ENCODE data around the gene NIN. TPM values are rescaled to one million over a fixed set of nuclear protein-coding genes. Genes with fewer than 3 reads are reported as not detected.
A peak's percentile ranks its signal among the peaks of the same experiment; 100 is the strongest.

The NIN gene
- total RNA-seq, 1 donor: 33.4 TPM

DNA sequence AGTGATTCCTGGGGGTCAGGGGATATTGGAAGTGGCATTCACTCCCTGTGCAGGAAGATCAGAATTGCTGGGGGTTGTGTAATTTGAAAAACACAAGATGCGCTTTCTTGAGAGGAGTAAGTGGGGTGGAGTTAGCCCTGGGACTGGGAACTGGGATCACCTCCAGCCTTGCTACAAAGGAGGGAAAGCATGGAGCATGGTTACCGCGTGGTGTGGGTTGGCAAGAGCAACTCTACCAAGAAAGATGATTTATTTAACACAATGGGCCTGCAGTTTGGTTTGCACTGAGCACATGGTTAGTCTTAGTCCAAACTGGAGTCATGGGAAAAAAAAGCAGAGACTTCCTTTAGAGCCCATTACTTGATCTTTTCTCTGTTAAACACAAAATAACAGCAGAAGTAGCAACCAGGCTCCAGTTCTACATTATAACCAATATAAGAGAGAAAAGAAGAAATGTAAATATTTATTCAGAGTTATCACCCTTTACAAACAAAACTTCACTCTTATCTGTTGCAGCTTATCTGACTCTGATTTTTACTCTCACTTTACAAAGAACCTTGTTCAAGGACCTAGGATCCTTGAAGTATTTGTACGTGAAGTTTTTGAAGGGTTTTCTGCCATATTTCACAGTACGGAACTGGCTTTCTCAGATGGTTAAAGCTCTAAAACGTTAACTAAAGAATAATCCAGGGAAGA, 2.1 kb upstream of the NIN start:
- no peak overlapping the region for H3K4me3 ChIP-seq (ENCODE audit: low read depth, low read length)
- TF ChIP-seq, protein P1, sequence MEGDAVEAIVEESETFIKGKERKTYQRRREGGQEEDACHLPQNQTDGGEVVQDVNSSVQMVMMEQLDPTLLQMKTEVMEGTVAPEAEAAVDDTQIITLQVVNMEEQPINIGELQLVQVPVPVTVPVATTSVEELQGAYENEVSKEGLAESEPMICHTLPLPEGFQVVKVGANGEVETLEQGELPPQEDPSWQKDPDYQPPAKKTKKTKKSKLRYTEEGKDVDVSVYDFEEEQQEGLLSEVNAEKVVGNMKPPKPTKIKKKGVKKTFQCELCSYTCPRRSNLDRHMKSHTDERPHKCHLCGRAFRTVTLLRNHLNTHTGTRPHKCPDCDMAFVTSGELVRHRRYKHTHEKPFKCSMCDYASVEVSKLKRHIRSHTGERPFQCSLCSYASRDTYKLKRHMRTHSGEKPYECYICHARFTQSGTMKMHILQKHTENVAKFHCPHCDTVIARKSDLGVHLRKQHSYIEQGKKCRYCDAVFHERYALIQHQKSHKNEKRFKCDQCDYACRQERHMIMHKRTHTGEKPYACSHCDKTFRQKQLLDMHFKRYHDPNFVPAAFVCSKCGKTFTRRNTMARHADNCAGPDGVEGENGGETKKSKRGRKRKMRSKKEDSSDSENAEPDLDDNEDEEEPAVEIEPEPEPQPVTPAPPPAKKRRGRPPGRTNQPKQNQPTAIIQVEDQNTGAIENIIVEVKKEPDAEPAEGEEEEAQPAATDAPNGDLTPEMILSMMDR (IDR thresholded peaks at IDR 0.05; ENCODE audit: insufficient read depth, low read length): no peak
- DNase-seq (ENCODE audit: low read depth): peak; percentile 29

DNA sequence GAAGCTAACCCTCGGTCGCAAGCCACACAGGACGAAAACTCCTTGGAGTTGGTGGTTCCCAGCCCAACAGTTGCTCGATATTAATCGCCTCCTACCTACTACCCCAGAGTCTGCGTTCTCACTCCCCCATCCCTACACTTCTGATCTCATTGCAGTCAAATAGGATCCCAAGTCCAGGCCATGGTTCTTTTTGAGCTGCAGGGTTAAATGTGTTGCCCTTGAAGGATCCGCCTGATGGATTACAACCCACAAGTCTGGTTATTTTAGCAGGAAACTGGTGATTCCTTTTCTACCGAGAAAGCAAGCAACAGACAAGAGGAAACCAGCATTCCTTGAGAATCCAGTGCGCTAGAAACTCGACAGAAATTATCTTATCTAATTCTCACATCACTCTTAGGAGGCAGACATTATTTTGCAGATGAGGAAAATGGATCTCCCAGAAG, 785 bp upstream of the NIN start:
- TF ChIP-seq, protein P1 (IDR thresholded peaks at IDR 0.05; ENCODE audit: insufficient read depth, low read length): no peak
- peak overlapping the region; percentile 70 for H3K4me3 ChIP-seq (ENCODE audit: low read depth, low read length)
- no peak for DNase-seq (ENCODE audit: low read depth)

DNA sequence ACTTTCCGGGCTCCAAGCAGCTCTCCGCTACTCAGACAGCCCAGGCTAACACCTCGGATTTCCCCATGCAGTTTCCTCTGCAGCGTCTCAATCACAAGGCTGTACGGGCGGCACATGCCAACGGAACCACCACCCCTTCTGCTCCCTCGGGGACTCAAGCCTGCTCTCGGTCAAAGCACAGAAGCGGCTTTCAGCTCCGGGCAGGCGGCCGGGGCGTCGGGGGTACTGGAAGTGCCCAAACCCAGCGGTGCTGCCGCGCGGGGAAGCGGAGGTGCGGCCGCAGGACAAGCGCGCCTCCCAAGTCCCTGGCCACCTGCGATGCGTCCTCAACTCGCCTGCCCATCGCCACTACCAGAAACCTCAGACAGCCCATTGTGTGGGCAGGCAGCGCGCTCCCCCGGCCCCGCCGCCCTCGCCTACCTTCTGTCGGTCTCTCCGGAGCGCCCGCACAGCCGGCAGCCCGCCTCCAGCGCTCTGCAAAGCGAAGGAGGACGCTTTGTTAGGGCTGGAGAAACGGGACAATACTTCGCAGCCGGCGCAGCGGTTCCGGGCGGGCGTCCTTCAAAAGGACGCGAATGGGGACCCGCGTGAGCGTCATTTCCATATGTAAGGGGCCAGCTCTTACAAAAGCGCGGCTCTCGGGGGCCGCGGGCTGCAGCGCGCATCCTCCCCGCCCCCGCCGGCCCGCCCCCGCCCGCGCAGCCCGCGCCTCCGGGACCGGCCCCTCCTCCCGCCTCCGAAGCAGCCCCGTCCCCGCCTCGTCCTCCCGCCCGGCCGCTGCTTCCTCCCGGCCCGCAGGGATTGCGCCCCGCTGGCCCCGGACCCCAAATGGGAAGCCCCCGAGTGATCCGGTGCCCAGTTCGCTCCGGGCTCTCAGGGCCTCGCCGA, 674 bp downstream of the NIN start:
- TF ChIP-seq, protein P1 (IDR thresholded peaks at IDR 0.05; ENCODE audit: insufficient read depth, low read length): no peak
- peak; percentile 37 for DNase-seq (ENCODE audit: low read depth)

DNA sequence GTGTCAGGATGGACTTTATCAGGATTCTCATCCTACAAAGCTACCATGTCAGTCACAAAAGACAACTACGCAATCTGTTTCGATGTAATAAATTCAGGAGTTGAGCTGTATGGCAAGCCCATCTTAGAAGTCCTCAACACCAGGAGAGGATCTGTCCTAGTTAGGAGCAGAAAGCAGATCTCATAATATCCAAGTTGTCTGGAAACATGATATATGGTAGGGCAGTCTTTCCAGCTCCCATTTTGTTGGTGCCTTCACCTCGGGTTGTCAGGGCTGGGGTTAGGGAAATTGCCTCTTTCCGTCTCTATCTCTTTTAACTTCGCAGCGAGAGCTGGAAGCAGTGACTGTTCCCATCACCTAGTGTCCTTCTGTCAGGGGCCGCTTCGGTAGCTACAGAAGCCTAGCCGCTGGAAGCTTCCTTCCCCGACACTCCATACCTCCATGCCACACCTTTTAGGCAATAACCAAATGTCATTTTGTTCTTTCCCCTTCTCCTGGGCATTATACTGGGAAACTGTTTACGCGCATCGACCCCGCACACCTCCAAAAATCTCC, 1.4 kb downstream of the NIN start:
- H3K4me3 ChIP-seq (ENCODE audit: low read depth, low read length): peak overlapping the region; percentile 81
- no peak for DNase-seq (ENCODE audit: low read depth)
- TF ChIP-seq, protein P1 (IDR thresholded peaks at IDR 0.05; ENCODE audit: insufficient read depth, low read length): no peak

More for the DNA sequence above, 674 bp downstream of the NIN start:
- H3K4me3 ChIP-seq (ENCODE audit: low read depth, low read length): peak overlapping the region; percentile 81

DNA sequence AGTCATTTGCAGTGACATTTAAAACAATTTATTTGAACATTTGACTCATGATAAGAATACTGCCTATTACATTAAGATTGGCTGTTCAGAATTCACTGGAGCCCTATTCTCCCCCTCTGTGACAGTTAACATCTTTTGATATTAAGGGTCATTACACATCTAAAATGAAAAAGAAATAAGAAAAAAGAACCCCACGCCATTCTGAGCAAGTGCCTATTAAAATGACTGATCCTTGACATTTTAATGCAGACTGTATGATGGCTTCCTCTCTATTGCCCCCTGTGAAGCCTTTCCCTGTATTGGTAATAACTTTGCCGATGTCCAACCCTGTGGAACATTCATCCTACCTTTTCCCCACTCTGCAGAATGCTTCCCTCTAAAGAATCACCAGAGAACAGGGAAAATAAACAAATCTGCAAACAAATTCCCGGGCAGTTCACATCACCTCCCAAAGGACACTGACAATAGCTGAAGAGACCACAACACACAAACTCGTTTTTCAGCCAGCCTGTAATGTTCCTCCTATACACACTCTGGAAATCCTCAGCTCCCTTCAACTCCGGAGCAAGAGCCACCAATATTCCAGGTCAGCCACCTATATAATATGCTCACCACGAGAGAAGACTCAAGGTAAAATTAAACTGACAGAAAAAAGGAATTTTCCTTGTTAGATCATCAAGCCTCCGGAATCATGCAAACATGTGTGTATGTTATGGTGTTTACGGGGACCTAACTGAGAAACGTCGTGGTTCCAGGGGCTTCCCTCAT, 2.1 kb downstream of the NIN start:
- peak overlapping the region; percentile 81 for H3K4me3 ChIP-seq (ENCODE audit: low read depth, low read length)
- no peak for DNase-seq (ENCODE audit: low read depth)
- TF ChIP-seq, protein P1 (IDR thresholded peaks at IDR 0.05; ENCODE audit: insufficient read depth, low read length): no peak

DNA sequence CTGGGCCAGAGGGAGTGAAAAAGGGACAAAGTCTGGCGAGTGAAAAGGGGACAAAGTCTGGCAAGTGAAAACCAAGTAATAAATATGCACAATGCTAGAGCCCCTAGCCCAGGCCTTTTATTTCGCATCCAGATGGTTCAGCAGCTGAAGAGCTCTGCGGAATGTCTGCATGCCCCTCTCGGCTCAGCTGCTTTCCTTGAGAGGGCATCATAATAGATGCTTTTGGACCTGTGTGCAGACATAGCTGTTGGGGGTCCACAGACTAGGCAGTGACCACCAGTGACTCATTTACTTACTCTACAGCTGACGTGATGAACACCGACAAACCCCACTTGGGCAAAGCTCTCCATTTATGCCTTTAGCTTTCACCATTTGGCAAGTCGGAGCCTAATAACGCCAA, 4.3 kb downstream of the NIN start:
- TF ChIP-seq, protein P1 (IDR thresholded peaks at IDR 0.05; ENCODE audit: insufficient read depth, low read length): no peak
- no peak overlapping the region for H3K4me3 ChIP-seq (ENCODE audit: low read depth, low read length)
- no peak for DNase-seq (ENCODE audit: low read depth)
